Panc1 (cell line): ENCODE measurements around the gene KCNMA1. TPM values are rescaled to one million over a fixed set of nuclear protein-coding genes. Genes with fewer than 3 reads are reported as not detected.

ENCODE experiments used
- ATAC-seq: fragments of 200-7000 bp; cut with Tn5 transposase; 2 replicates; pipeline ENCODE4 v1.9.1; 2020; ENCODE audit warnings: mild to moderate bottlenecking, moderate library complexity
- BruUV-seq: library from RNA; stranded (reverse); fragments of 400-500 nt; replicated peaks from 2 replicates; lab custom pipeline; 2021; lab: Mats Ljungman, UMichigan
- CTCF ChIA-PET: fragments of 300-600 bp; sonication (Branson Sonifier 250); formaldehyde crosslinking; loops from one replicate; lab custom pipeline; 2022; ENCODE audit warnings: antibody characterized with exemption; lab: Charles Lee
- POLR2A ChIA-PET: fragments of 300-600 bp; sonication (Branson Sonifier 250); formaldehyde crosslinking; loops from one replicate; lab custom pipeline; 2022; ENCODE audit warnings: antibody characterized with exemption; lab: Charles Lee
- DNase-seq: peaks from one replicate; pipeline ENCODE4 v3.0.0-alpha.2; 2010; ENCODE audit warnings: low read depth, low spot score
- H3K27ac ChIP-seq: 2 replicates; pipeline ENCODE4 v1.5.1; 2011; ENCODE audit warnings: mild to moderate bottlenecking, low read length, inconsistent platforms
- H3K27me3 ChIP-seq: fragments of 200-500 bp; sonication (Bioruptor generic); 2 replicates; pipeline ENCODE4 v1.6.0; 2014; ENCODE audit warnings: low read length, inconsistent platforms; ENCODE audit not compliant: control insufficient read depth, insufficient read depth
- H3K36me3 ChIP-seq: fragments of 200-500 bp; sonication (Bioruptor generic); 2 replicates; pipeline ENCODE4 v1.5.1; 2014; ENCODE audit warnings: inconsistent platforms, mild to moderate bottlenecking, low read length, moderate library complexity; ENCODE audit not compliant: control insufficient read depth, insufficient read depth
- H3K4me1 ChIP-seq: 2 replicates; pipeline ENCODE4 v1.5.1; 2011; ENCODE audit warnings: inconsistent platforms, mild to moderate bottlenecking, low read length, moderate library complexity; ENCODE audit not compliant: control insufficient read depth, insufficient read depth
- H3K4me3 ChIP-seq, 2 experiments: 2 replicates each; pipeline ENCODE4 v1.5.1; 2011 to 2012; ENCODE audit warnings: low read depth in 2 of 2, low read length in 2 of 2, mild to moderate bottlenecking in 2 of 2, inconsistent platforms in 1 of 2, moderate library complexity in 1 of 2
- H3K9me3 ChIP-seq: fragments of 200-500 bp; sonication (Bioruptor generic); 2 replicates; pipeline ENCODE4 v1.5.1; 2014; ENCODE audit warnings: low read depth, mild to moderate bottlenecking, inconsistent platforms, low read length, moderate library complexity; ENCODE audit not compliant: control insufficient read depth, insufficient read depth
- POLR2AphosphoS5 ChIP-seq: IDR thresholded peaks from 2 replicates; pipeline ENCODE4 v1.6.1; 2012; ENCODE audit warnings: mild to moderate bottlenecking, low read depth, low read length, moderate library complexity
- SIN3A ChIP-seq: IDR thresholded peaks from 2 replicates; pipeline ENCODE4 v1.6.1; 2012; ENCODE audit warnings: low read depth, mild to moderate bottlenecking, low read length, moderate library complexity, borderline replicate concordance; ENCODE audit not compliant: insufficient read depth
- TCF7L2 ChIP-seq: IDR thresholded peaks from 2 replicates; pipeline ENCODE4 v1.6.1; 2011; ENCODE audit warnings: mild to moderate bottlenecking, low read depth, low read length, inconsistent platforms
- in situ Hi-C: cut with HindIII; loops from 2 replicates; pipeline ENCODE4 v1.10.0; 2016; ENCODE audit warnings: low sequenced_read_pairs, low pct_unique_long_range_greater_than_20kb
- intact Hi-C: fragments of 100-400 bp; cut with micrococcal nuclease; formaldehyde crosslinking; loops from one replicate; pipeline ENCODE4 v1.10.0; 2022; ENCODE audit not compliant: unreplicated experiment
- total RNA-seq: library from RNA; stranded (reverse); gene quantifications from one replicate; pipeline ENCODE4 v1.2.1, GENCODE V29; 2021; ENCODE audit not compliant: unreplicated experiment
- TF ChIP-seq, protein P1 (sequence below), 2 experiments: IDR thresholded peaks; 2 replicates each; pipeline ENCODE4 v1.6.1; 2011 to 2012; ENCODE audit warnings: low read depth in 2 of 2, control low read depth in 1 of 2, low read length in 1 of 2, mild to moderate bottlenecking in 1 of 2, moderate library complexity in 1 of 2; ENCODE audit not compliant: insufficient read depth in 1 of 2
- TF ChIP-seq, protein P2 (sequence below): fragments of 450-650 bp; IDR thresholded peaks from 2 replicates; pipeline ENCODE4 v1.5.1; 2017; ENCODE audit warnings: mild to moderate bottlenecking

KCNMA1 gene
- total RNA-seq, 1 experiment from 2014 or later, result 91.9 TPM

- no peak overlapping the region for H3K4me3 ChIP-seq
- in situ Hi-C loops (no loop called here), intact Hi-C loops (no loop called here)
- TF ChIP-seq, protein P1, sequence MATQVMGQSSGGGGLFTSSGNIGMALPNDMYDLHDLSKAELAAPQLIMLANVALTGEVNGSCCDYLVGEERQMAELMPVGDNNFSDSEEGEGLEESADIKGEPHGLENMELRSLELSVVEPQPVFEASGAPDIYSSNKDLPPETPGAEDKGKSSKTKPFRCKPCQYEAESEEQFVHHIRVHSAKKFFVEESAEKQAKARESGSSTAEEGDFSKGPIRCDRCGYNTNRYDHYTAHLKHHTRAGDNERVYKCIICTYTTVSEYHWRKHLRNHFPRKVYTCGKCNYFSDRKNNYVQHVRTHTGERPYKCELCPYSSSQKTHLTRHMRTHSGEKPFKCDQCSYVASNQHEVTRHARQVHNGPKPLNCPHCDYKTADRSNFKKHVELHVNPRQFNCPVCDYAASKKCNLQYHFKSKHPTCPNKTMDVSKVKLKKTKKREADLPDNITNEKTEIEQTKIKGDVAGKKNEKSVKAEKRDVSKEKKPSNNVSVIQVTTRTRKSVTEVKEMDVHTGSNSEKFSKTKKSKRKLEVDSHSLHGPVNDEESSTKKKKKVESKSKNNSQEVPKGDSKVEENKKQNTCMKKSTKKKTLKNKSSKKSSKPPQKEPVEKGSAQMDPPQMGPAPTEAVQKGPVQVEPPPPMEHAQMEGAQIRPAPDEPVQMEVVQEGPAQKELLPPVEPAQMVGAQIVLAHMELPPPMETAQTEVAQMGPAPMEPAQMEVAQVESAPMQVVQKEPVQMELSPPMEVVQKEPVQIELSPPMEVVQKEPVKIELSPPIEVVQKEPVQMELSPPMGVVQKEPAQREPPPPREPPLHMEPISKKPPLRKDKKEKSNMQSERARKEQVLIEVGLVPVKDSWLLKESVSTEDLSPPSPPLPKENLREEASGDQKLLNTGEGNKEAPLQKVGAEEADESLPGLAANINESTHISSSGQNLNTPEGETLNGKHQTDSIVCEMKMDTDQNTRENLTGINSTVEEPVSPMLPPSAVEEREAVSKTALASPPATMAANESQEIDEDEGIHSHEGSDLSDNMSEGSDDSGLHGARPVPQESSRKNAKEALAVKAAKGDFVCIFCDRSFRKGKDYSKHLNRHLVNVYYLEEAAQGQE (IDR thresholded peaks at IDR 0.05; ENCODE audit: insufficient read depth in 1 of 2, low read depth in 2 of 2, low read length in 1 of 2), result no peak
- TF ChIP-seq POLR2AphosphoS5, result no peak
- ATAC-seq (no peak), DNase-seq (no peak)
- no peaks in the 10 kb centered on the region for H3K27me3 ChIP-seq
- no peaks in the 10 kb centered on the region for H3K36me3 ChIP-seq
- POLR2A ChIA-PET, result no interaction called here
- BruUV-seq, result no TSS peak
- CTCF ChIA-PET, result interaction anchor here (0.7 kb wide), 1 partner anchor 555 kb away, joined by 5 read pairs; no protein-coding TSS in a partner anchor
- no peaks in the 10 kb centered on the region for H3K9me3 ChIP-seq
- peaks cover 22% of the 10 kb centered on the region for H3K4me1 ChIP-seq
- peak overlapping the region; percentile 52 for H3K27ac ChIP-seq
Observed at GRCh38 chr10:77157248-77158019, 480.2 kb downstream of the KCNMA1 start.

DNA sequence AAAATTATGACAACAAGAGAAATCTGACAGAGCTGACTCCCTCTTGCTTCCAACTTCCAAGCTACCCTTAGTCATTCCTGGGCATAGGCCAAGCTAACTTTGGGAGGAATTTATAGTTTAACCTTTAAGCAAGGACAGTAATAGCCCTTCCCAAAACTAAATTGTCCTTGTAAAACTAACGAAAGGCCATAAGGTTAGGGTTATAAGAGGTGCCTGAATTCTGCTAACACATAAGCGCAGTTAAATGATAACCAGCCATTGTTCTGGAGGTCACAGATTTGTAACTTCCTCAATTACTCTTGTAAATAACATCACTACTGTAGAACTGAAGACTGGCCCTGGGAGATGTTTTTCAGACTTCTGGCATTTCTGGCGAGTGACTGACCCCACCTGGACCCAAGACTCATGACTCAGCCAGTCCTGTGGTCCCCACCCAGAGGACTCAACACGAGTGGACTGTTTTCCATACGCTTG is 481.2 kb downstream of the KCNMA1 start:
- CTCF ChIA-PET, result interaction anchor here (0.7 kb wide), 1 partner anchor 495 kb away, joined by 3 read pairs; no protein-coding TSS in a partner anchor
- Histone ChIP-seq H3K9me3 (no peaks in the 10 kb centered on the region), H3K4me3 (no peak overlapping the region), H3K36me3 (no peaks in the 10 kb centered on the region), H3K27ac (peak overlapping the region; percentile 29; the same call in 1 of the 2 replicates), H3K27me3 (no peaks in the 10 kb centered on the region), H3K4me1 (peaks cover 19% of the 10 kb centered on the region)
- POLR2A ChIA-PET, result no interaction called here
- TF ChIP-seq TCF7L2 (0 out of 2 replicates have a peak, but pooled peaks have one; percentile 18), SIN3A (no peak), POLR2AphosphoS5 (no peak)
- TF ChIP-seq, protein P2, sequence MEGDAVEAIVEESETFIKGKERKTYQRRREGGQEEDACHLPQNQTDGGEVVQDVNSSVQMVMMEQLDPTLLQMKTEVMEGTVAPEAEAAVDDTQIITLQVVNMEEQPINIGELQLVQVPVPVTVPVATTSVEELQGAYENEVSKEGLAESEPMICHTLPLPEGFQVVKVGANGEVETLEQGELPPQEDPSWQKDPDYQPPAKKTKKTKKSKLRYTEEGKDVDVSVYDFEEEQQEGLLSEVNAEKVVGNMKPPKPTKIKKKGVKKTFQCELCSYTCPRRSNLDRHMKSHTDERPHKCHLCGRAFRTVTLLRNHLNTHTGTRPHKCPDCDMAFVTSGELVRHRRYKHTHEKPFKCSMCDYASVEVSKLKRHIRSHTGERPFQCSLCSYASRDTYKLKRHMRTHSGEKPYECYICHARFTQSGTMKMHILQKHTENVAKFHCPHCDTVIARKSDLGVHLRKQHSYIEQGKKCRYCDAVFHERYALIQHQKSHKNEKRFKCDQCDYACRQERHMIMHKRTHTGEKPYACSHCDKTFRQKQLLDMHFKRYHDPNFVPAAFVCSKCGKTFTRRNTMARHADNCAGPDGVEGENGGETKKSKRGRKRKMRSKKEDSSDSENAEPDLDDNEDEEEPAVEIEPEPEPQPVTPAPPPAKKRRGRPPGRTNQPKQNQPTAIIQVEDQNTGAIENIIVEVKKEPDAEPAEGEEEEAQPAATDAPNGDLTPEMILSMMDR, result no peak
- TF ChIP-seq, protein P1 (IDR thresholded peaks at IDR 0.05; ENCODE audit: insufficient read depth in 1 of 2, low read depth in 2 of 2, low read length in 1 of 2), result no peak
- intact Hi-C loops, result no loop called here
- DNase-seq (no peak), ATAC-seq (peak; percentile 68)
- BruUV-seq, result no TSS peak
- in situ Hi-C loops, result no loop called here
